ENCODE results near the gene LSM5.

LSM5 gene

GRCh38 chr7:32525839-32526238 is 35.7 kb upstream of the LSM5 start:
- no peak for ATAC-seq (ENCODE audit: insufficient read depth, low read depth)
- peaks cover 4% of the 10 kb centered on the region; the same call in 1 of the 2 replicates for H4K20me1 ChIP-seq (ENCODE audit: insufficient read depth, low read length)
- peaks cover 17% of the 10 kb centered on the region for H3K36me3 ChIP-seq (ENCODE audit: insufficient read depth, low read length)

GRCh38 chr7:32524631-32525030 is 34.5 kb upstream of the LSM5 start:
- peaks cover 48% of the 10 kb centered on the region for H3K79me2 ChIP-seq (ENCODE audit: insufficient read depth, low read length)
- ATAC-seq (ENCODE audit: insufficient read depth, low read depth) (no peak), DNase-seq (no peak)
- peaks cover 25% of the 10 kb centered on the region for H3K9me3 ChIP-seq (ENCODE audit: insufficient read depth, low read length, severe bottlenecking)
- no peak overlapping the region for H3K9ac ChIP-seq (ENCODE audit: low read depth, low read length)
- H3K36me3 ChIP-seq (ENCODE audit: insufficient read depth, low read length), result peaks cover 29% of the 10 kb centered on the region
- no peak for TF ChIP-seq EZH2 (IDR thresholded peaks at IDR 0.05; ENCODE audit: borderline replicate concordance, low read depth, low read length, severe bottlenecking)
- TF ChIP-seq CTCF (IDR thresholded peaks at IDR 0.05; ENCODE audit: borderline replicate concordance, extremely low read depth, low read length, poor library complexity, severe bottlenecking), result no peak
- H3K27ac ChIP-seq (ENCODE audit: low read length), result no peak overlapping the region
- H4K20me1 ChIP-seq (ENCODE audit: insufficient read depth, low read length), result peaks cover 4% of the 10 kb centered on the region; the same call in 1 of the 2 replicates
- no peak overlapping the region for H3K4me3 ChIP-seq (ENCODE audit: low read depth in 1 of 2, low read length in 2 of 2)
- H3K27me3 ChIP-seq (ENCODE audit: insufficient read depth, low read length, poor library complexity), result no peaks in the 10 kb centered on the region
- H2AFZ ChIP-seq (ENCODE audit: low read depth, low read length), result no peak overlapping the region
- no peak overlapping the region for H3K4me2 ChIP-seq (ENCODE audit: insufficient read depth, low read length)
- no peaks in the 10 kb centered on the region for H3K4me1 ChIP-seq (ENCODE audit: insufficient read depth, low read length)

More at GRCh38 chr7:32525839-32526238, 35.7 kb upstream of the LSM5 start:
- no peak overlapping the region for H3K9ac ChIP-seq (ENCODE audit: low read depth, low read length)
- TF ChIP-seq EZH2 (IDR thresholded peaks at IDR 0.05; ENCODE audit: borderline replicate concordance, low read depth, low read length, severe bottlenecking), result no peak
- no peaks in the 10 kb centered on the region for H3K4me1 ChIP-seq (ENCODE audit: insufficient read depth, low read length)
- H3K9me3 ChIP-seq (ENCODE audit: insufficient read depth, low read length, severe bottlenecking), result peaks cover 13% of the 10 kb centered on the region
- no peaks in the 10 kb centered on the region for H3K27me3 ChIP-seq (ENCODE audit: insufficient read depth, low read length, poor library complexity)
- H2AFZ ChIP-seq (ENCODE audit: low read depth, low read length), result no peak overlapping the region
- H3K27ac ChIP-seq (ENCODE audit: low read length), result no peak overlapping the region
- DNase-seq, result no peak
- no peak overlapping the region for H3K4me3 ChIP-seq (ENCODE audit: low read depth in 1 of 2, low read length in 2 of 2)
- H3K79me2 ChIP-seq (ENCODE audit: insufficient read depth, low read length), result peaks cover 40% of the 10 kb centered on the region
- no peak overlapping the region for H3K4me2 ChIP-seq (ENCODE audit: insufficient read depth, low read length)

- no peak overlapping the region for H2AFZ ChIP-seq (ENCODE audit: low read depth, low read length)
- no peak overlapping the region for H3K4me3 ChIP-seq (ENCODE audit: low read depth in 1 of 2, low read length in 2 of 2)
- H3K79me2 ChIP-seq (ENCODE audit: insufficient read depth, low read length), result peaks cover 40% of the 10 kb centered on the region
- DNase-seq, result no peak
- no peaks in the 10 kb centered on the region for H4K20me1 ChIP-seq (ENCODE audit: insufficient read depth, low read length)
- no peak overlapping the region for H3K4me2 ChIP-seq (ENCODE audit: insufficient read depth, low read length)
- H3K27ac ChIP-seq (ENCODE audit: low read length), result no peak overlapping the region
- peaks cover 30% of the 10 kb centered on the region for H3K36me3 ChIP-seq (ENCODE audit: insufficient read depth, low read length)
- H3K9ac ChIP-seq (ENCODE audit: low read depth, low read length), result no peak overlapping the region
- peaks cover 37% of the 10 kb centered on the region for H3K9me3 ChIP-seq (ENCODE audit: insufficient read depth, low read length, severe bottlenecking)
- no peak for ATAC-seq (ENCODE audit: insufficient read depth, low read depth)
- H3K4me1 ChIP-seq (ENCODE audit: insufficient read depth, low read length), result no peaks in the 10 kb centered on the region
- no peaks in the 10 kb centered on the region for H3K27me3 ChIP-seq (ENCODE audit: insufficient read depth, low read length, poor library complexity)
- no peak for TF ChIP-seq EZH2 (IDR thresholded peaks at IDR 0.05; ENCODE audit: borderline replicate concordance, low read depth, low read length, severe bottlenecking)
- TF ChIP-seq CTCF (IDR thresholded peaks at IDR 0.05; ENCODE audit: borderline replicate concordance, extremely low read depth, low read length, poor library complexity, severe bottlenecking), result no peak
Measured at GRCh38 chr7:32522746-32523530, 32.8 kb upstream of the LSM5 start.

- H3K36me3 ChIP-seq (ENCODE audit: insufficient read depth, low read length), result peaks cover 40% of the 10 kb centered on the region; the same call in 1 of the 2 replicates
- H3K4me3 ChIP-seq (ENCODE audit: low read depth in 1 of 2, low read length in 2 of 2), result no peak overlapping the region
- TF ChIP-seq CTCF (IDR thresholded peaks at IDR 0.05; ENCODE audit: borderline replicate concordance, extremely low read depth, low read length, poor library complexity, severe bottlenecking), result no peak
- no peak for TF ChIP-seq EZH2 (IDR thresholded peaks at IDR 0.05; ENCODE audit: borderline replicate concordance, low read depth, low read length, severe bottlenecking)
- peaks cover 56% of the 10 kb centered on the region for H3K9me3 ChIP-seq (ENCODE audit: insufficient read depth, low read length, severe bottlenecking)
- ATAC-seq (ENCODE audit: insufficient read depth, low read depth) (no peak), DNase-seq (no peak)
- H3K4me1 ChIP-seq (ENCODE audit: insufficient read depth, low read length), result no peaks in the 10 kb centered on the region
- no peak overlapping the region for H3K9ac ChIP-seq (ENCODE audit: low read depth, low read length)
- H3K27me3 ChIP-seq (ENCODE audit: insufficient read depth, low read length, poor library complexity), result no peaks in the 10 kb centered on the region
- no peak overlapping the region for H2AFZ ChIP-seq (ENCODE audit: low read depth, low read length)
- no peak overlapping the region for H3K4me2 ChIP-seq (ENCODE audit: insufficient read depth, low read length)
- H4K20me1 ChIP-seq (ENCODE audit: insufficient read depth, low read length), result no peaks in the 10 kb centered on the region
- H3K79me2 ChIP-seq (ENCODE audit: insufficient read depth, low read length), result peaks cover 54% of the 10 kb centered on the region
- H3K27ac ChIP-seq (ENCODE audit: low read length), result no peak overlapping the region
Measured at GRCh38 chr7:32519763-32520162, 29.6 kb upstream of the LSM5 start.
